Spinal cord (tissue), 10 donors: Measurements from ENCODE around the gene G6PC1. TPM values are rescaled to one million over a fixed set of nuclear protein-coding genes. Genes with fewer than 3 reads are reported as not detected.
A peak's percentile ranks its signal among the peaks of the same experiment; 100 is the strongest.
"Not testable (repeated sequence)": the region's sequence is repeated elsewhere in the genome, so short reads cannot be mapped to it uniquely, and the experiment has no call there.

Experiments used
- DNase-seq, 6 donors: peaks; one replicate each; pipeline versions ENCODE4 v3.0.0 to v3.0.0-alpha.2; 2013 to 2015; ENCODE audit warnings: low spot score in 6 of 6, low read depth in 4 of 6
- H3K27ac ChIP-seq: one replicate; pipeline ENCODE4 v1.5.1; 2013; ENCODE audit warnings: low read depth, low read length, control low read depth
- H3K27me3 ChIP-seq: one replicate; pipeline ENCODE4 v1.6.1; 2013; ENCODE audit warnings: low read length; ENCODE audit not compliant: control insufficient read depth, insufficient read depth
- H3K36me3 ChIP-seq: one replicate; pipeline ENCODE4 v1.6.1; 2013; ENCODE audit warnings: low read length; ENCODE audit not compliant: control insufficient read depth, insufficient read depth
- H3K4me1 ChIP-seq: one replicate; pipeline ENCODE4 v1.6.1; 2013; ENCODE audit warnings: low read length; ENCODE audit not compliant: control insufficient read depth, insufficient read depth
- H3K4me3 ChIP-seq: one replicate; pipeline ENCODE4 v1.5.1; 2013; ENCODE audit warnings: low read depth, low read length, control low read depth
- H3K9me3 ChIP-seq: one replicate; pipeline ENCODE4 v1.6.1; 2013; ENCODE audit warnings: low read length; ENCODE audit not compliant: control insufficient read depth, insufficient read depth
- WGBS: methylation state at CpG from one replicate; pipeline ENCODE4 v1.1.5; 2013; ENCODE audit warnings: missing lambda C conversion rate; ENCODE audit not compliant: insufficient coverage; 5-methylcytosine and 5-hydroxymethylcytosine counted together
- polyA plus RNA-seq, 2 donors: library from polyadenylated mRNA; unstranded; fragments of 120-200 nt; gene quantifications; one replicate each; pipeline ENCODE4 v1.2.1, GENCODE V29; 2013; ENCODE audit not compliant: insufficient read length in 2 of 2
- total RNA-seq, 2 donors: library from RNA; depleted of rRNA in 1 of 2; stranded (reverse); fragments of 120-200 nt in 1 of 2; fragments of >200 nt in 1 of 2; gene quantifications; one replicate each; pipeline versions ENCODE4 v1.2.3 to v1.2.4, GENCODE V29; 2013 to 2014
- donor health status: healthy.

The G6PC1 gene
- total and polyA plus RNA-seq, 4 donors = 0.05 to 0.11 (median 0.06) TPM; not detected in 1

DNA sequence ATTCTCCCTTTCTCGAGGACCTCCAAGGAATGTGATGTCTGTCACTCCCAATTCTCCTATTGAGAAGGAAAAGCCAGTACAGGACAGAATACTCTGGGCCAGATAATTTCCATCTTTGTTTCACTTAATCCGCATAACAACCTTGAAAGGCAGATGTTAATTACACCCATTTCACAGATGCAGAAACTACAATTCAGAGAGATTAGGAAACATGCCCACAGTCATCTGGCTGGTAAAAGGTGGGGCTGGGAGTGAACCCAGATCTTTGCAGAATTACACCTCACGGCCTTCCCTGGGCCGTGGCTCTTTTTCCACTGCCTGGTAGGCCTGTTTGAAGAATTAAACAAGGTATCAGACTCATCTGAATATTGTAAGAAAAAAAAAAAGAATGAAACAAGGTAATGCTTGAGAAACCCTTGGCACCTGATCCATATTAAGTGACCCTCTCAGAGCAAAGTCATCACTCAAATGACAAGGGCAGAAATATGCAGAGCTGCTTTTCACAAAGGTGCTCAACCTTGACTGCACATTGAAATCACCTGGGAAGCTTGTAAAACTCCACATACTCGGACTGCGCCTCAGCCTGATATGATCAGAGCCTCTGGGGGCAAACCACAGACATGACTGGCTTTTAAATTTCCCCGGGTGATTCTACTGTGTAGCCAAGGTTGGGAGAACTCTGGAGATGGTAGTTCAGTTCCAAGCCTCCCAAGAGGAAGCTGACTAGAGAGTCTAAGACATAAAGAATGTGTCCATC is 16.6 kb upstream of the G6PC1 start:
- H3K36me3 ChIP-seq = no peaks in the 10 kb centered on the region
- DNase-seq = no peak
- H3K9me3 ChIP-seq = no peaks in the 10 kb centered on the region
- peaks cover 18% of the 10 kb centered on the region for H3K4me1 ChIP-seq
- peaks cover 4% of the 10 kb centered on the region for H3K27me3 ChIP-seq
- WGBS = 93% methylated on average over 3 of the region's 7 CpGs
- no peak overlapping the region for H3K4me3 ChIP-seq
- no peak overlapping the region for H3K27ac ChIP-seq

DNA sequence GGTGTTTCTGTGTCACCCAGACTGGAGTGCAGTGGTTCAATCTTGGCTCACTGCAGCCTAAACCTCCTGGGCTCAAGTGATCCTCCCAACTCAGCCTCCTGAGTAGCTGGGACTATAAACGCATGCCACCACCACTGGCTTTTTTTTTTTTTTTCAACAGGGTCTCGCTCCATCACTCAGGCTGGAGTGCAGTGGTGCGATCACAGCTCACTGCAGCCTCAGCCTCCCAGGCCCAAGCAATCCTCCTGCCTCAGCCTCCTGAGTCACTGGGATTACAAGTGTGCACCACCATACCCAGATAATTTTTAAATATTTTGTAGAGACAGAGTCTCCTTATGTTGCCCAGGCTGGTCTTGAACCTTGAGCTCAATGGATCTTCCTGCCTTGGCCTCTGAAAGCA is 14.8 kb upstream of the G6PC1 start:
- 100% methylated on average over 1 of the region's 3 CpGs for WGBS
- not testable (repeated sequence) for H3K27ac ChIP-seq, DNase-seq, H3K27me3 ChIP-seq, H3K4me3 ChIP-seq, H3K9me3 ChIP-seq, H3K36me3 ChIP-seq
- peaks cover 12% of the 10 kb centered on the region for H3K4me1 ChIP-seq

DNA sequence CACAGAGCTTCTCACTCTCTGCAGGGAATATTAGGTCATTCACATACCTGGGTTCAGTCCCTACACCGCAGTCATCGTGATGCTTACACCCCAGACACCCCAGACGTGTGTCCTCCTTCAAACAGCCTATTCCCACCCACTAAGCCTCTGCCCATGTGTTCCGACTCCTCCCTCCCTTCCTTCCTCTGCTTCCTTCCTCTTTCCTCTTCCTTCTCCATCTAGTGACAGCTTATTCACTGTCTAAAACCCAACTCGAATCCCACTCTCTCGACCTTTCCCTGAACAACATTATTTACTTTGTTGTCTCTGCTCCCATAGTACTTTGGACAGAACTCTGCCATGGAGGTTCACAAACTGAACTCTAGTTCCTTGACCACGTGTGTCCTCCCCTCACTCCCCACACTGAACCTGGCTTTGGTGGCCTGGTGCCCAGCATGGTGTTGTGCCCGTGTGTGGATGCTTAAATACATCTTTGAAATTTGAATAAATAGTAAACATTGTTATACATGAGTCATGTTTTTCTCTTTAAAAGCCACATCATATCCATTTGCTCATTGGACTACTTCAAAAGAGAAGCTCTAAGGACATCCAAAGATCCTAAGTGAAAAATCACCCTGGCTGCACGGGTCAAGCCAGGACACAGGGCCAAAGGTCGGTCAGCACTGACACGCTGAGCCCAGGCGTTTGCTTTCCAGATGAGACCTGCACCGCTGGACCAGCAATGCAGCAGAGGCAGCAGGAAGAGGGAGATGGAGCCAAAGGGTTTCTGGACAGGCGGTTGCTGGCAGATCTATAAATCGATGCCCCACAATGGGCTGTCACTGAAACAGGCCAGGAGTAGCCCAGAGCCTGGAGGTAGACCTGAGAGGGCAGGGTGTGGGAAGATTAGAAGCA is 14.1 kb upstream of the G6PC1 start:
- H3K4me1 ChIP-seq = peaks cover 9% of the 10 kb centered on the region
- 65% methylated on average over 13 of the region's 15 CpGs for WGBS
- no peaks in the 10 kb centered on the region for H3K36me3 ChIP-seq
- H3K27me3 ChIP-seq = no peaks in the 10 kb centered on the region
- no peaks in the 10 kb centered on the region for H3K9me3 ChIP-seq
- no peak overlapping the region for H3K27ac ChIP-seq
- H3K4me3 ChIP-seq = no peak overlapping the region
- DNase-seq = no peak

DNA sequence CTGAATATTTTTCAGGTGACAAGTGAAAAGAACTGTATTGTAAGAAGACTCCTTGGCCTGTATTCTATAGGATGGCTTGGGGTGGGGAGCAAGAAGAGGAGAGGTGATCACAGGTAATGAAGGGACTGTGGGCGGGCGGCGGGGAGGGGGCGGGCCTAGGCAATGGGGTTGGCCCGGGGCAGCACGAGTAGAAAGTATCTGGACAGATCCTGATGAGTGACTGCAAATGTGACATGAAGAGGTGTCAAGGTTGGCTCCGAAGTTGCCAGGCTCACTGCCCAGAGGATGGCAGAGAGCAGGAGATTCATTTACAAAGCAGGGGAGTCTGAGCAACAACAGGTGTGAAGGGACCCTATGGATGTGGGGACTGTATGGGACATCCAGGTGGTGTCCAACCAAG is 10.8 kb upstream of the G6PC1 start:
- no peak overlapping the region for H3K4me3 ChIP-seq
- WGBS = 90% methylated on average over 6 of the region's 7 CpGs

DNA sequence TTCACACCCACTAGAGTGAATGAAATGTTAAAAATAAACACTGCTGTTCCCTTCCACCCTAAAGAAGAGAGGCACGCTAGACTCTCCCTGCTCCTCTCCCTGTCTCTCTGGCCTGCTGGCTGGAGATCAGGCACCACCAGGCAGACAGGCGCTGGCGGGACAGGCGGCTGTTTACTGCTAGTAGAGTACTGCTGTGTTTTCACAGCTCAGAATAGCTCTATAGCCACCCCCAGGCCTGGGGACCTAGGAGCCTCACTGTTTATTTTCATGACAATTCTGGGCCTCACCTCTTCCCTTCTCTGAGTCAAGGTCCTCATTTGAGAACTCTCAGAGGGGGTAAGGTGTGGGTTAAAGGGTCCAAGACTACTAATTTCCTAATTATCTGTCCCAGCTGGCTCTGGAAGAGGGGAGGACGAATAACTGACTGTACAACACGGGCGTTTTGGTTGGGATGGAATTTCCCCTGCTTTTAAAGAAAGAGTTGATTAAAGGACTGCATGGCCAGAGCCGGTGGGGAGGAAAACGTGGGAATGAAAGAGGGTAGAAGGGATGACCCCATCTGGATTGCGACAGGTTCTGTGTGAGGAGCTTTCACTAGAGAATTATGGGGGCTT is 9.0 kb upstream of the G6PC1 start:
- peaks cover 14% of the 10 kb centered on the region for H3K4me1 ChIP-seq
- 30% methylated on average over 9 of the region's 10 CpGs for whole genome bisulfite sequencing
- DNase-seq = peak in 1 of 6 donors; percentile 30
- no peaks in the 10 kb centered on the region for H3K9me3 ChIP-seq
- H3K27ac ChIP-seq = peak overlapping the region; percentile 52
- H3K27me3 ChIP-seq = no peaks in the 10 kb centered on the region
- no peaks in the 10 kb centered on the region for H3K36me3 ChIP-seq
- no peak overlapping the region for H3K4me3 ChIP-seq

More for the DNA sequence above, 10.8 kb upstream of the G6PC1 start:
- Histone ChIP-seq H3K9me3 (no peaks in the 10 kb centered on the region), H3K36me3 (no peaks in the 10 kb centered on the region), H3K27me3 (no peaks in the 10 kb centered on the region), H3K27ac (no peak overlapping the region), H3K4me1 (peaks cover 15% of the 10 kb centered on the region)
- DNase-seq = no peak

DNA sequence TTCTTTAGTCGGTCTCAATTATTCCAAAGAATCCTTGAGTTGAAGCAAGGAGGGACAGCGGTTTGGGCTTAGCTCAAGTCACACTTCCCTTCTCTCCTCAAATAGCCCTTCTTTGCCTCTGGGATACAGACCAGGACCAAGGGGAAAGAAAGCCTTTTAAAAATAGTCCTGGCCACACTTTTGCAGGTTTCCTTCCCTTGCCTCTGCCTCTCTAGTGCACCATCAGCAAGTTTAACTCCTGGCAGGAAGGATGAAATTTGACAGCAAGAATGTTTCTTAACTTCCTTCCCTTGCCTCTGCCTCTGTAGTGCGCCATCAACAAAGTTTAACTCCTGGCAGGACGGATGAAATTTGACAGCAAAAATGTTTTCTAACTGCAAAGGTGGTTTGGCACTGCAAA is 7.2 kb upstream of the G6PC1 start:
- H3K4me1 ChIP-seq = peaks cover 11% of the 10 kb centered on the region
- 80% methylated on average over 1 of the region's 4 CpGs for WGBS
- no peak for DNase-seq
- H3K36me3 ChIP-seq = no peaks in the 10 kb centered on the region
- no peaks in the 10 kb centered on the region for H3K27me3 ChIP-seq
- H3K4me3 ChIP-seq = no peak overlapping the region
- H3K27ac ChIP-seq = no peak overlapping the region
- no peaks in the 10 kb centered on the region for H3K9me3 ChIP-seq

DNA sequence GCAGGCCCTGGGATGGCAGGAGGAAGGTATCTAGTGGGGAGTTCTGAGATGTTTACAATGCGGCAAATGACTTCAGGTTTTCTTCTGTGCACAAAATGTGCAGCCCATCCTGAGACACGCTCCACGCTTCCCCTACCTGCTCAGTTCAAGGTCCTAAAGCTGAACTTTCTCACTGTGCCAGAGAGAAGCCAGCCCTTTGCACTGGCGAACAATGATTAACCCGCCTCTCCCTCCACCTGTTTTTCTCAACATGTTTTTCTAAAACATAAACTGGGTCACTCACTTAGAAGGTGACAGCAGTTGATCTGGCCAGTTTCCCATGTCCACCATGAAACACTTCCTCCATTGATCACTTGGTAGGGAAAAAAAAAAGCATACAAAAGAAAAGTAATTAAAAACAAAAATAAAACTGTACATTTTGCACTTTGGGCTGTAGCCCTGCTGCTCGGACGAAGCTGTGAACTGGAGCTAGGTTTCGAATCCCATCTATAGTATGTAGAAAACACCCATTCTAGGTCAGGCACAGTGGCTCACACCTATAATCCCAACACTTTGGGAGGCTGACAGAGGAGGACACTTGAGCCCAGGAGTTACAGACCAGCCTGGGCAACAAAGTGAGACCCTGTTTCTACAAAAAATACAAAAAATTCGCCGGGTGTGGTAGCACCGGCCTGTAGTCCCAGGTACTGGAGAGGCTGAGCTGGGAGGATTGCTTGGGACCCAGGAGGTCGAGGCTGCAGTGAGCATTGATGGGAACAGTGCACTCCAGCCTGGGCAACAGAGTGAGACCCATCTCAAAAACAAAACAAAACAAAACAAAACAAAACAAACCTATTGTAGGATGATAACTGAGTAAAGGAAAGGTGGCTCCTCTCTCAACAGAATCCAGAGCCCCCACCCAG is 6.1 kb upstream of the G6PC1 start:
- Histone ChIP-seq H3K4me3 (no peak overlapping the region), H3K27ac (no peak overlapping the region), H3K36me3 (no peaks in the 10 kb centered on the region), H3K4me1 (peaks cover 11% of the 10 kb centered on the region), H3K27me3 (no peaks in the 10 kb centered on the region), H3K9me3 (no peaks in the 10 kb centered on the region)
- DNase-seq = no peak
- 97% methylated on average over 8 of the region's 12 CpGs for WGBS

DNA sequence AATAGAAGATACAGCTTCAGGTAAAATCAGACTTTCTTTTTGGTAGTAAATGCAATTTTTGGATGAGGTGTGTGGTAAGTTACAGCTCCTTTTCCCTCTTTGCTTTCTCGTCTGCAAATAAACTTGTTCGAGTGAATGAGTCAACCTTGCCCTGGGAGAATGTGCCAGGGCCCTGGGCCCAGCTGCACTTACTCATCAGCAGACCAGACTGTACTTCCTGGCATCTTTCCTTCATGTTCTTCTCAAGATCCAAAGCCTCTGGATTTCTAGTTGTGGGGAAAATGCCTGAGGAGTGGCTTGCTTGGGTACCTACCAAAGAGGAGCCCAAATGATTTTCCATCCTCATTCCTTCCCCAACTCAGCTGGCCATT is 5.4 kb upstream of the G6PC1 start:
- WGBS = 70% methylated on average over 2 of the region's 2 CpGs
- DNase-seq = no peak
- Histone ChIP-seq H3K36me3 (no peaks in the 10 kb centered on the region), H3K4me1 (peaks cover 11% of the 10 kb centered on the region), H3K4me3 (no peak overlapping the region), H3K9me3 (no peaks in the 10 kb centered on the region), H3K27ac (no peak overlapping the region), H3K27me3 (no peaks in the 10 kb centered on the region)
